Neural progenitor cell (in vitro differentiated cells): ENCODE measurements around the gene HDAC4.

Source experiments
- CTCF ChIP-seq: fragments of 200-600 bp; sonication (generic); IDR thresholded peaks from 2 replicates; pipeline ENCODE4 v1.5.1; 2017; ENCODE audit warnings: antibody characterized with exemption, mild to moderate bottlenecking
- EZH2 ChIP-seq: fragments of 200-600 bp; sonication (generic); IDR thresholded peaks from 2 replicates; pipeline ENCODE4 v1.6.1; 2017; ENCODE audit warnings: antibody characterized with exemption, mild to moderate bottlenecking, moderate library complexity

GRCh38 chr2:239214725-239215124 is 186.1 kb downstream of the HDAC4 start:
- TF ChIP-seq CTCF (no peak), EZH2 (no peak)
